HepG2 (cell line): ENCODE results near the gene MRPL2. TPM values are rescaled to one million over a fixed set of nuclear protein-coding genes. Genes with fewer than 3 reads are reported as not detected.
A peak's percentile ranks its signal among the peaks of the same experiment; 100 is the strongest.

Experiments used
- FOXO1 ChIP-seq: sonication (generic); formaldehyde crosslinking; IDR thresholded peaks from 2 replicates; pipeline ENCODE4 v1.4.0; 2020; ENCODE audit warnings: missing genetic modification reagents
- MEF2D ChIP-seq: sonication (generic); formaldehyde crosslinking; IDR thresholded peaks from 2 replicates; pipeline ENCODE4 v1.5.1; 2020; ENCODE audit warnings: mild to moderate bottlenecking, missing genetic modification reagents
- NR1H2 ChIP-seq: sonication (generic); formaldehyde crosslinking; IDR thresholded peaks from 2 replicates; pipeline ENCODE4 v1.8.1; 2022; ENCODE audit warnings: low read depth, missing genetic modification reagents, borderline replicate concordance
- RFXANK ChIP-seq: IDR thresholded peaks from 2 replicates; pipeline ENCODE4 v1.6.1; 2016
- SNAI1 ChIP-seq: sonication (generic); formaldehyde crosslinking; IDR thresholded peaks from 2 replicates; pipeline ENCODE4 v1.5.0; 2020; ENCODE audit warnings: mild to moderate bottlenecking, missing genetic modification reagents, borderline replicate concordance
- YEATS4 ChIP-seq: sonication (generic); formaldehyde crosslinking; IDR thresholded peaks from 2 replicates; pipeline ENCODE4 v1.4.0; 2020; ENCODE audit warnings: missing genetic modification reagents, borderline replicate concordance
- ZNF253 ChIP-seq: sonication (generic); formaldehyde crosslinking; IDR thresholded peaks from 2 replicates; pipeline ENCODE4 v1.8.0; 2022; ENCODE audit warnings: mild to moderate bottlenecking, missing genetic modification reagents, borderline replicate concordance
- ZNF615 ChIP-seq: sonication (generic); formaldehyde crosslinking; IDR thresholded peaks from 2 replicates; pipeline ENCODE4 v1.5.0; 2020; ENCODE audit warnings: mild to moderate bottlenecking, missing genetic modification reagents, borderline replicate concordance
- ZNF775 ChIP-seq: sonication (generic); formaldehyde crosslinking; IDR thresholded peaks from 2 replicates; pipeline ENCODE4 v1.4.0; 2020; ENCODE audit warnings: missing genetic modification reagents, mild to moderate bottlenecking, moderate library complexity, borderline replicate concordance
- polyA plus RNA-seq, 8 experiments: library from polyadenylated mRNA; depleted of rRNA in 3 of 8; stranded (reverse) in 7 of 8; unstranded in 1 of 8; fragments of >200 nt; fragmentation: Illumina TruSeq in 4 of 8; extraction: Trizol in 4 of 8; gene quantifications; 2 replicates each; pipeline versions ENCODE4 v1.2.1 to v1.2.3, GENCODE V29; 2011 to 2016; ENCODE audit warnings: low read depth in 4 of 8, missing spikeins in 1 of 8, mixed read lengths in 1 of 8; ENCODE audit not compliant: insufficient read depth in 1 of 8
- total RNA-seq, 5 experiments: library from RNA; depleted of rRNA; stranded (reverse); fragments of >200 nt; fragmentation: Illumina TruSeq; extraction: Trizol; gene quantifications; 2 replicates each; pipeline ENCODE4 v1.2.3, GENCODE V29; 2016; ENCODE audit warnings: low read depth in 1 of 5
- TF ChIP-seq, protein P1 (sequence below): IDR thresholded peaks from 2 replicates; pipeline ENCODE4 v1.6.1; 2016; ENCODE audit warnings: low read depth, borderline replicate concordance
- TF ChIP-seq, protein P2 (sequence below): sonication (generic); formaldehyde crosslinking; IDR thresholded peaks from 2 replicates; pipeline ENCODE4 v1.8.1; 2023; ENCODE audit warnings: missing genetic modification reagents, inconsistent platforms, borderline replicate concordance
- TF ChIP-seq, protein P3 (sequence below): sonication (generic); formaldehyde crosslinking; IDR thresholded peaks from 2 replicates; pipeline ENCODE4 v1.5.0; 2020; ENCODE audit warnings: mild to moderate bottlenecking, missing genetic modification reagents
- TF ChIP-seq, protein P4 (sequence below): sonication (generic); formaldehyde crosslinking; conservative IDR thresholded peaks from 2 replicates; pipeline ENCODE4 v1.4.0; 2020; ENCODE audit warnings: missing genetic modification reagents
- TF ChIP-seq, protein P5 (sequence below): sonication (generic); formaldehyde crosslinking; IDR thresholded peaks from 2 replicates; pipeline ENCODE4 v1.4.0; 2020; ENCODE audit warnings: missing genetic modification reagents
- TF ChIP-seq, protein P6 (sequence below): sonication (generic); formaldehyde crosslinking; IDR thresholded peaks from 2 replicates; pipeline ENCODE4 v1.4.0; 2020; ENCODE audit warnings: missing genetic modification reagents, borderline replicate concordance
- TF ChIP-seq, protein P7 (sequence below), 2 experiments: fragments of 450-650 bp in 1 of 2; sonication (generic) in 1 of 2; formaldehyde crosslinking; IDR thresholded peaks; 2 replicates each; pipeline versions ENCODE4 v1.5.0 to v1.8.0; 2020 to 2022; ENCODE audit warnings: mild to moderate bottlenecking in 1 of 2, missing genetic modification reagents in 1 of 2

Gene MRPL2
- total and polyA plus RNA-seq, 2 of the 13 experiments (the other 11 are each of a cell fraction or from before 2014, with no cell fraction given): 56.8 to 65.6 TPM

DNA sequence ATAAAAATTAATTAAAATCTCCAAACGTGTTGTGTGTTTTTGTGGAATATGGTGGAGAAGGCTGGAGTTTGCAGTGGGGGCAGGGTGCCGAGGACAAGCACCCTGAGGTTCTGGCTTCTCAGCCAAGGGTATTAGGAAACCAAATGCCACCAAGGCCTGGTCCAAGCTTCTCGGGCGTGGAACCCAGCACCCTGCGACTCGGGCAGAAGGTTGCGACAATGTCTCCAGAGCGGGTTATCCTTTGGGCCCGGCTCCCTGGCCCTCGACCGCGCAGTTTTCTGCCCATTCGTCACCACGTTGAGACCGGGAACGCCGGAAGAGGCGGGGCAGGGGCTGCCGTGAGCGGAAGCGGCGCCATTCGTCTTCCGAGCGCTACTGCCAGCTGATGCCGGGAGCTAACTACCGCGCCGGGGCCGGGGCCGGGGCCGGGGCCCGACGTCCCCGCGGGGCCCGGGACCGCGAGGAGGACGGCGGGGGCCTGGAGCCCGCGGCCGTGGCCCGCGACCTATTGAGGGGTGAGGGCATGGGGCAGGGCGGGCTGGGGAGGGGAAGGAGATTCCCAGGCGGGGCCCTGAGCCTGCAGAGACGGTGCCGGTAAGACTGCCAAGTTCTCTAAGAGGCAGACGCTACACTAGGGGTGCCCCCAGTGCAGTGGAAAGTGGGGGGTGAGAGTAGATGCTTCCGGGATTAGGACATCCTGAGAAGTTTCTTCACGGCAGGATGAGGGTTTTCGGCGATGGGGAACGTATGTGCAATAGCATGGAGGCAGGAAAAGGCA is 37.8 kb downstream of the MRPL2 start, which contains the start of gene RRP36 (continued):
- TF ChIP-seq FOXO1 (CRISPR knock-in tag) (peak; percentile 25; the same call in 1 of the 2 replicates), MEF2D (CRISPR knock-in tag) (0 out of 2 replicates have a peak, but pooled peaks have one; percentile 40), YEATS4 (peak; percentile 77), ZNF253 (CRISPR knock-in tag) (peak; percentile 81; the same call in 1 of the 2 replicates), ZNF615 (CRISPR knock-in tag) (no peak), NR1H2 (CRISPR knock-in tag) (no peak), ZNF775 (CRISPR knock-in tag) (no peak), RFXANK (CRISPR knock-in tag) (no peak), SNAI1 (CRISPR knock-in tag) (no peak)
- TF ChIP-seq, protein P1, sequence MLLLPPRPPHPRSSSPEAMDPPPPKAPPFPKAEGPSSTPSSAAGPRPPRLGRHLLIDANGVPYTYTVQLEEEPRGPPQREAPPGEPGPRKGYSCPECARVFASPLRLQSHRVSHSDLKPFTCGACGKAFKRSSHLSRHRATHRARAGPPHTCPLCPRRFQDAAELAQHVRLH: no peak
- TF ChIP-seq, protein P2, sequence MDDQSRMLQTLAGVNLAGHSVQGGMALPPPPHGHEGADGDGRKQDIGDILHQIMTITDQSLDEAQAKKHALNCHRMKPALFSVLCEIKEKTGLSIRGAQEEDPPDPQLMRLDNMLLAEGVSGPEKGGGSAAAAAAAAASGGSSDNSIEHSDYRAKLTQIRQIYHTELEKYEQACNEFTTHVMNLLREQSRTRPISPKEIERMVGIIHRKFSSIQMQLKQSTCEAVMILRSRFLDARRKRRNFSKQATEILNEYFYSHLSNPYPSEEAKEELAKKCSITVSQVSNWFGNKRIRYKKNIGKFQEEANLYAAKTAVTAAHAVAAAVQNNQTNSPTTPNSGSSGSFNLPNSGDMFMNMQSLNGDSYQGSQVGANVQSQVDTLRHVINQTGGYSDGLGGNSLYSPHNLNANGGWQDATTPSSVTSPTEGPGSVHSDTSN: no peak
- TF ChIP-seq, protein P3, sequence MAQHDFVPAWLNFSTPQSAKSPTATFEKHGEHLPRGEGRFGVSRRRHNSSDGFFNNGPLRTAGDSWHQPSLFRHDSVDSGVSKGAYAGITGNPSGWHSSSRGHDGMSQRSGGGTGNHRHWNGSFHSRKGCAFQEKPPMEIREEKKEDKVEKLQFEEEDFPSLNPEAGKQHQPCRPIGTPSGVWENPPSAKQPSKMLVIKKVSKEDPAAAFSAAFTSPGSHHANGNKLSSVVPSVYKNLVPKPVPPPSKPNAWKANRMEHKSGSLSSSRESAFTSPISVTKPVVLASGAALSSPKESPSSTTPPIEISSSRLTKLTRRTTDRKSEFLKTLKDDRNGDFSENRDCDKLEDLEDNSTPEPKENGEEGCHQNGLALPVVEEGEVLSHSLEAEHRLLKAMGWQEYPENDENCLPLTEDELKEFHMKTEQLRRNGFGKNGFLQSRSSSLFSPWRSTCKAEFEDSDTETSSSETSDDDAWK (CRISPR knock-in tag): no peak
- TF ChIP-seq, protein P4, sequence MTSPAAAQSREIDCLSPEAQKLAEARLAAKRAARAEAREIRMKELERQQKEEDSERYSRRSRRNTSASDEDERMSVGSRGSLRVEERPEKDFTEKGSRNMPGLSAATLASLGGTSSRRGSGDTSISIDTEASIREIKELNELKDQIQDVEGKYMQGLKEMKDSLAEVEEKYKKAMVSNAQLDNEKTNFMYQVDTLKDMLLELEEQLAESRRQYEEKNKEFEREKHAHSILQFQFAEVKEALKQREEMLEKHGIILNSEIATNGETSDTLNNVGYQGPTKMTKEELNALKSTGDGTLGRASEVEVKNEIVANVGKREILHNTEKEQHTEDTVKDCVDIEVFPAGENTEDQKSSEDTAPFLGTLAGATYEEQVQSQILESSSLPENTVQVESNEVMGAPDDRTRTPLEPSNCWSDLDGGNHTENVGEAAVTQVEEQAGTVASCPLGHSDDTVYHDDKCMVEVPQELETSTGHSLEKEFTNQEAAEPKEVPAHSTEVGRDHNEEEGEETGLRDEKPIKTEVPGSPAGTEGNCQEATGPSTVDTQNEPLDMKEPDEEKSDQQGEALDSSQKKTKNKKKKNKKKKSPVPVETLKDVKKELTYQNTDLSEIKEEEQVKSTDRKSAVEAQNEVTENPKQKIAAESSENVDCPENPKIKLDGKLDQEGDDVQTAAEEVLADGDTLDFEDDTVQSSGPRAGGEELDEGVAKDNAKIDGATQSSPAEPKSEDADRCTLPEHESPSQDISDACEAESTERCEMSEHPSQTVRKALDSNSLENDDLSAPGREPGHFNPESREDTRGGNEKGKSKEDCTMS: no peak
- TF ChIP-seq, protein P5, sequence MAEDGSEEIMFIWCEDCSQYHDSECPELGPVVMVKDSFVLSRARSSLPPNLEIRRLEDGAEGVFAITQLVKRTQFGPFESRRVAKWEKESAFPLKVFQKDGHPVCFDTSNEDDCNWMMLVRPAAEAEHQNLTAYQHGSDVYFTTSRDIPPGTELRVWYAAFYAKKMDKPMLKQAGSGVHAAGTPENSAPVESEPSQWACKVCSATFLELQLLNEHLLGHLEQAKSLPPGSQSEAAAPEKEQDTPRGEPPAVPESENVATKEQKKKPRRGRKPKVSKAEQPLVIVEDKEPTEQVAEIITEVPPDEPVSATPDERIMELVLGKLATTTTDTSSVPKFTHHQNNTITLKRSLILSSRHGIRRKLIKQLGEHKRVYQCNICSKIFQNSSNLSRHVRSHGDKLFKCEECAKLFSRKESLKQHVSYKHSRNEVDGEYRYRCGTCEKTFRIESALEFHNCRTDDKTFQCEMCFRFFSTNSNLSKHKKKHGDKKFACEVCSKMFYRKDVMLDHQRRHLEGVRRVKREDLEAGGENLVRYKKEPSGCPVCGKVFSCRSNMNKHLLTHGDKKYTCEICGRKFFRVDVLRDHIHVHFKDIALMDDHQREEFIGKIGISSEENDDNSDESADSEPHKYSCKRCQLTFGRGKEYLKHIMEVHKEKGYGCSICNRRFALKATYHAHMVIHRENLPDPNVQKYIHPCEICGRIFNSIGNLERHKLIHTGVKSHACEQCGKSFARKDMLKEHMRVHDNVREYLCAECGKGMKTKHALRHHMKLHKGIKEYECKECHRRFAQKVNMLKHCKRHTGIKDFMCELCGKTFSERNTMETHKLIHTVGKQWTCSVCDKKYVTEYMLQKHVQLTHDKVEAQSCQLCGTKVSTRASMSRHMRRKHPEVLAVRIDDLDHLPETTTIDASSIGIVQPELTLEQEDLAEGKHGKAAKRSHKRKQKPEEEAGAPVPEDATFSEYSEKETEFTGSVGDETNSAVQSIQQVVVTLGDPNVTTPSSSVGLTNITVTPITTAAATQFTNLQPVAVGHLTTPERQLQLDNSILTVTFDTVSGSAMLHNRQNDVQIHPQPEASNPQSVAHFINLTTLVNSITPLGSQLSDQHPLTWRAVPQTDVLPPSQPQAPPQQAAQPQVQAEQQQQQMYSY (CRISPR knock-in tag): peak; percentile 56
- TF ChIP-seq, protein P6, sequence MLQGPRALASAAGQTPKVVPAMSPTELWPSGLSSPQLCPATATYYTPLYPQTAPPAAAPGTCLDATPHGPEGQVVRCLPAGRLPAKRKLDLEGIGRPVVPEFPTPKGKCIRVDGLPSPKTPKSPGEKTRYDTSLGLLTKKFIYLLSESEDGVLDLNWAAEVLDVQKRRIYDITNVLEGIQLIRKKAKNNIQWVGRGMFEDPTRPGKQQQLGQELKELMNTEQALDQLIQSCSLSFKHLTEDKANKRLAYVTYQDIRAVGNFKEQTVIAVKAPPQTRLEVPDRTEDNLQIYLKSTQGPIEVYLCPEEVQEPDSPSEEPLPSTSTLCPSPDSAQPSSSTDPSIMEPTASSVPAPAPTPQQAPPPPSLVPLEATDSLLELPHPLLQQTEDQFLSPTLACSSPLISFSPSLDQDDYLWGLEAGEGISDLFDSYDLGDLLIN (CRISPR knock-in tag): peak; percentile 68; the same call in 1 of the 2 replicates
- TF ChIP-seq, protein P7, sequence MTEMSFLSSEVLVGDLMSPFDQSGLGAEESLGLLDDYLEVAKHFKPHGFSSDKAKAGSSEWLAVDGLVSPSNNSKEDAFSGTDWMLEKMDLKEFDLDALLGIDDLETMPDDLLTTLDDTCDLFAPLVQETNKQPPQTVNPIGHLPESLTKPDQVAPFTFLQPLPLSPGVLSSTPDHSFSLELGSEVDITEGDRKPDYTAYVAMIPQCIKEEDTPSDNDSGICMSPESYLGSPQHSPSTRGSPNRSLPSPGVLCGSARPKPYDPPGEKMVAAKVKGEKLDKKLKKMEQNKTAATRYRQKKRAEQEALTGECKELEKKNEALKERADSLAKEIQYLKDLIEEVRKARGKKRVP (CRISPR knock-in tag; IDR thresholded peaks at IDR 0.05): 0 out of 4 replicates have a peak, but pooled peaks of 1 of the 2 experiments have one; percentile 42
